Measurements from ENCODE around the gene SPTLC3. TPM values are rescaled to one million over a fixed set of nuclear protein-coding genes. Genes with fewer than 3 reads are reported as not detected.
A peak's percentile ranks its signal among the peaks of the same experiment; 100 is the strongest.
"Not testable (repeated sequence)": the region's sequence is repeated elsewhere in the genome, so short reads cannot be mapped to it uniquely, and the experiment has no call there.

The SPTLC3 gene
- total and polyA plus RNA-seq, 9 donors: 1.4 to 6.2 (median 3.1) TPM

DNA sequence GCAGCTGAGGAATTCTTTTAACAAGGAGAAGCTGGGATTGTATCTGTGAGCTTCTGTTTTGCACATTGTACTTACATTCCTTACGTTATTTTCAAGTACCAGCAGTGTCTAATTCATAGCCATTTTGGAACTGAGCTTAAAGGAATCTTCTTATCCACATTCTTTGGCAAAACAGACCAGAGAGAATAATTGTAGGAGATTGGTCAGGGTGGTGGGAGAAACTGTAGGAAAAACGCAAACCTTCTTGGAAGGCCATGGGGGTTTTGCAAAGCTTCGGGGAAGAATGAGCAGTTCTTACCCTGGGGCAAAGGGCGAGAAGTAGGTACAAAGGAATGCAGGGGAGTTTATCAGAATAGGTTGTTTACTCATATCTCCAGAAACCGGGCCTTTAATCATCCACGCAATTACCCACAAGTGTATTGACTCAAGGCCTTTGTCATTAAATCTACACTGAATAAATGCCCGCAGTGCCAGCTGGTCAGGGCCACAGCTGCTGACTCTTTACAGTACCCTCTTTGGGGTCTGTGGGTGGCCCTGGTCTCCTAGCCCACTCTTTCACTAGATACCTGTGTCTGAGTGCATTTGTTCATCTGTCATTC, 39.6 kb upstream of the SPTLC3 start:
- Histone ChIP-seq H3K9me3 (replicated peaks; ENCODE audit: control insufficient read depth, low read depth, low read length) (peaks cover 5% of the 10 kb centered on the region), H3K36me3 (ENCODE audit: control insufficient read depth, insufficient read depth, low read length) (no peaks in the 10 kb centered on the region), H3K27me3 (ENCODE audit: control insufficient read depth, insufficient read depth, low read length) (no peaks in the 10 kb centered on the region), H3K4me1 (ENCODE audit: control insufficient read depth, insufficient read depth, low read length) (peaks cover 3% of the 10 kb centered on the region), H3K4me3 (ENCODE audit: low read length) (no peak overlapping the region), H3K27ac (ENCODE audit: low read length) (no peak overlapping the region)
- DNase-seq: no peak
- WGBS (ENCODE audit: insufficient coverage): 71% methylated on average over 2 of the region's 7 CpGs

DNA sequence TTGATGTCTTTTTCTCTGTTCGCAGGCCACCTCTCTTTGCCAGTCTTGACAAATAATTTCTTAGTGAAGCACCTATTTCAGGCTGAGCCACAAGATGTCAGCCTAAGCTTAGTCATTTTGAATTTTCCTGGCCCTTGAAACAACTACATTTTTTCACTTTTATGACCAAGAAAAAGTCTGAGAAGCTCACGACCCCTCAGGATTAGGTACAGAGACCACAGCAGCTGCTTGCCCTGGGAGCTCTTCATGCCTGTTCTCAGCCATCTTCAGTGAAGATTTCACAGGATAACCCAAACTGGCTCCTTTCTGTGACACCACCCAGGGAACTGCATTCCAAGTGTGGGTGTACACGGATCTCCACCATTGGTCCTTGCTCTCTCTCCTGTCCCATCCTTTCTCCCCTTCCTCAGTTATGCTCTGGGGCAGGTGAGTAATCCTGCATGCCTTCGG, 38.4 kb upstream of the SPTLC3 start:
- peak; percentile 53 for DNase-seq
- Histone ChIP-seq H3K4me3 (ENCODE audit: low read length) (no peak overlapping the region), H3K4me1 (ENCODE audit: control insufficient read depth, insufficient read depth, low read length) (peaks cover 1% of the 10 kb centered on the region), H3K36me3 (ENCODE audit: control insufficient read depth, insufficient read depth, low read length) (no peaks in the 10 kb centered on the region), H3K27me3 (ENCODE audit: control insufficient read depth, insufficient read depth, low read length) (no peaks in the 10 kb centered on the region), H3K27ac (ENCODE audit: low read length) (no peak overlapping the region), H3K9me3 (replicated peaks; ENCODE audit: control insufficient read depth, low read depth, low read length) (peaks cover 5% of the 10 kb centered on the region)
- WGBS (ENCODE audit: insufficient coverage): 34% methylated on average over 3 of the region's 4 CpGs

DNA sequence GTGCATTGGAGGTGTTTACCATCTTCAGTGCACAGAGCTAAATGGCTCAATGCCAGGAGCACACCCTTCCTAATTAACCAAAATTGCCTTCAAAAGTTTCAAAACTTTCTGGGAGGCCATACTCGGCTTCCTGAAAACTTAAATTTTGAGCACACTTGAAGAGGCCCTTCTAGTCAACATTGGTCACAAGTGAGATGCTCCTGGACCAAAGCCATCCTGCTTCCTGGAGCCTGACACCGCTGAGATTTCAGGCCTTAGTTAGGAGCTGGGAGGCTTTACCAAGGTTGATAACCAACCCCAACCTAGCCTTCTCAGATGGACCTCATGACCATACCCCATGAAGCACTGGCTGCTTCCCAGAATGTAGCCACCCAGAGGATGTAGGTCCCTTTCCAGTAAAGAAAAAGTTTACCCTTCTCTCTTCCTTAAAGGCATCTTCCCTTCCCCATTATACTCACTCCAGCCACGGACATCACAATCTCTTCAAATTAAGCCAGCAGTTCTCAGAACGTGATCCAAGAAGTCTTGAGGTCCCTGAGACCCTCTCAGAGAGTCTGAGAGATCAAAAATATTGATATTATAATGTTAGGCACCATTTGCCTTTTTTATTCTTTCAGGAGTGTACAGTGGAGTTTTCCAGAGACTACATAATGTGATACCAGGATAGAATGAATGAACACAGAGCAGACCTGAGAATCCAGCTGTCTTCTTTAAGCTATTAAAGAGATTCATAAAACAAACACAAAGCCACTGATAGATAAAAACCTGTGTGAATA, 32.8 kb upstream of the SPTLC3 start:
- Histone ChIP-seq H3K9me3 (replicated peaks; ENCODE audit: control insufficient read depth, low read depth, low read length) (no peaks in the 10 kb centered on the region), H3K27ac (ENCODE audit: low read length) (no peak overlapping the region), H3K36me3 (ENCODE audit: control insufficient read depth, insufficient read depth, low read length) (no peaks in the 10 kb centered on the region), H3K4me3 (ENCODE audit: low read length) (no peak overlapping the region), H3K27me3 (ENCODE audit: control insufficient read depth, insufficient read depth, low read length) (no peaks in the 10 kb centered on the region), H3K4me1 (ENCODE audit: control insufficient read depth, insufficient read depth, low read length) (no peaks in the 10 kb centered on the region)
- WGBS (ENCODE audit: insufficient coverage): 73% methylated on average over 2 of the region's 4 CpGs
- no peak for DNase-seq

DNA sequence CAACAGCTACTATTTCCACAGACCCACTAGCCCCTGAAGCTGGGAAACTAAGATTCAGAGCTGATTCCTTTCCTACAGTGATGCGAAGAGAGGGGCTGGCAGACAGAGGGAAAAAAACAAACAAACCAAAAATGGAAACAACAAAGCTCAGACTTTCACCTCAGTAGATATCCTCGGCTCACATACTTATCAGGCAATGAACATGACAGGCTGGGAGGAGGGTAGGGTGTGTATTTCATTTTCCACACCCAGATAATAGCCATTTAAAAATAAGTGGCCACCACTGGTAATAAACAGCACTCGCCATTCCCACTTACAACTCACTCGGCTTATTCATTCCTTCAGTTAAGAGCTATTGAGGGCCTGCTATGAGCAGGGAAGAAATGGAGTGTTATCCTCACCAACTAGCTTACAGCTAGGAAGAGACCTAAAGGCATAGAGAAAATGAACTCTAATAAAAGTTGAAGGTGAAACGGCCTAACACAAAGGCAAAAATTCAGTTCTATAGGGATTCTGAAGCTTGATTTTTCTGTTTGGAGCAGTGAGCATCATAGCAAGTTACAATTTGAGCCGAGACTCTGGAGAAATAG, 32.0 kb upstream of the SPTLC3 start:
- H3K9me3 ChIP-seq (replicated peaks; ENCODE audit: control insufficient read depth, low read depth, low read length): no peaks in the 10 kb centered on the region
- no peak overlapping the region for H3K27ac ChIP-seq (ENCODE audit: low read length)
- 69% methylated on average over 2 of the region's 6 CpGs for WGBS (ENCODE audit: insufficient coverage)
- H3K4me1 ChIP-seq (ENCODE audit: control insufficient read depth, insufficient read depth, low read length): no peaks in the 10 kb centered on the region
- no peaks in the 10 kb centered on the region for H3K27me3 ChIP-seq (ENCODE audit: control insufficient read depth, insufficient read depth, low read length)
- H3K36me3 ChIP-seq (ENCODE audit: control insufficient read depth, insufficient read depth, low read length): no peaks in the 10 kb centered on the region
- H3K4me3 ChIP-seq (ENCODE audit: low read length): no peak overlapping the region
- DNase-seq: no peak

DNA sequence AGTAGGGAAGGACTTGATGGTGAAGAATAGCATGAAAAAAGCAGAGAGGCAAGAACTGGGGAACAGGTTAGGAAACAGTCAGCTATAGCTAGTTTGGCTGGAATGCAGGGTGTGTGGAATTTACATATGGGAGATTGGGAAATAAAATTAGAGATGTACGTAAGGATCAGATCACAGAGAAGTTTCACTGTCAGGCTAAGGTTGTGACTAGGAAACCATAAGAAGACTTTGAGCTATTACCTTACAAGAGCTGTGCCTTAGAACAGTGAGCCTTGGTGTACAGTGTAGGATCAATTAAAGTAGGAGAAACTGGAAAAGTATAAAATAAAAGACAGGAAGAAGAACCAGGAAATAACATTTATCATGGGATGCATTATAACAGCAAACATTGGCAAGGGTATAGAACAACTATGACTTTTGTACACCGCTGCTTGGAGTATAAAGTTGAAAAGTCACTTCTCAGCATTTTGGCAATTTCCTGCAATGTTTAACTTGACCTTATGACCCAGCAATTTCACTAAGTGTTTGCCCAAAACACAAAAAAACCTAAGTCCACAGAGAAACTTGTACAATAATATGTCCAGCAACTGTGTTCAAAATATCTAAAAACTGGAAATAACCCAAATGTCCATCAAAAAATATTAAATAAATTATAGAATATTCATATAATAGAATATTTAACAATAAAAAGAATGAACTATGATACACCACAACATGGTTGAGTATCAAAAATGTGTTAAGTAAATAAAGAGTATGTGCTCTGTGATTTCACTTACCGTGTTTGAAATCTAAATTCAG, 31.2 kb upstream of the SPTLC3 start:
- Histone ChIP-seq H3K9me3 (replicated peaks; ENCODE audit: control insufficient read depth, low read depth, low read length) (no peaks in the 10 kb centered on the region), H3K27me3 (ENCODE audit: control insufficient read depth, insufficient read depth, low read length) (no peaks in the 10 kb centered on the region), H3K27ac (ENCODE audit: low read length) (no peak overlapping the region), H3K4me1 (ENCODE audit: control insufficient read depth, insufficient read depth, low read length) (no peaks in the 10 kb centered on the region), H3K36me3 (ENCODE audit: control insufficient read depth, insufficient read depth, low read length) (no peaks in the 10 kb centered on the region), H3K4me3 (ENCODE audit: low read length) (no peak overlapping the region)
- DNase-seq: no peak
- WGBS (ENCODE audit: insufficient coverage): 29% methylated on average over 2 of the region's 3 CpGs

DNA sequence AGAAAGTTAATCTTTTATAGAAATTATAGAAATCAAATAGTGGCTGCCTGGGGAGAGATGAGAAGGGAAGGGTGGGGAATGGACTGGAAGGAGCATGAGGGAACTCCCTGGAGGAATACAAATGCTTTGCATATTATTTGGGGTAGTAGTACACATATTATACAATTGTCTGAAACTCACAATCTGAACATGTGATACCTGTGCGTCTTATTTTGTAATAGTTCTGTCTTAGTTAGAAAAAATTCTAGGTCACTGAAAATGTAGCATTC, 30.7 kb upstream of the SPTLC3 start:
- no peak overlapping the region for H3K4me3 ChIP-seq (ENCODE audit: low read length)
- H3K36me3 ChIP-seq (ENCODE audit: control insufficient read depth, insufficient read depth, low read length): no peaks in the 10 kb centered on the region
- no peak for DNase-seq
- H3K9me3 ChIP-seq (replicated peaks; ENCODE audit: control insufficient read depth, low read depth, low read length): no peaks in the 10 kb centered on the region
- H3K4me1 ChIP-seq (ENCODE audit: control insufficient read depth, insufficient read depth, low read length): no peaks in the 10 kb centered on the region
- no peaks in the 10 kb centered on the region for H3K27me3 ChIP-seq (ENCODE audit: control insufficient read depth, insufficient read depth, low read length)
- no peak overlapping the region for H3K27ac ChIP-seq (ENCODE audit: low read length)
- no CpG with 5 or more reads among the region's 1 CpG for WGBS (ENCODE audit: insufficient coverage)

DNA sequence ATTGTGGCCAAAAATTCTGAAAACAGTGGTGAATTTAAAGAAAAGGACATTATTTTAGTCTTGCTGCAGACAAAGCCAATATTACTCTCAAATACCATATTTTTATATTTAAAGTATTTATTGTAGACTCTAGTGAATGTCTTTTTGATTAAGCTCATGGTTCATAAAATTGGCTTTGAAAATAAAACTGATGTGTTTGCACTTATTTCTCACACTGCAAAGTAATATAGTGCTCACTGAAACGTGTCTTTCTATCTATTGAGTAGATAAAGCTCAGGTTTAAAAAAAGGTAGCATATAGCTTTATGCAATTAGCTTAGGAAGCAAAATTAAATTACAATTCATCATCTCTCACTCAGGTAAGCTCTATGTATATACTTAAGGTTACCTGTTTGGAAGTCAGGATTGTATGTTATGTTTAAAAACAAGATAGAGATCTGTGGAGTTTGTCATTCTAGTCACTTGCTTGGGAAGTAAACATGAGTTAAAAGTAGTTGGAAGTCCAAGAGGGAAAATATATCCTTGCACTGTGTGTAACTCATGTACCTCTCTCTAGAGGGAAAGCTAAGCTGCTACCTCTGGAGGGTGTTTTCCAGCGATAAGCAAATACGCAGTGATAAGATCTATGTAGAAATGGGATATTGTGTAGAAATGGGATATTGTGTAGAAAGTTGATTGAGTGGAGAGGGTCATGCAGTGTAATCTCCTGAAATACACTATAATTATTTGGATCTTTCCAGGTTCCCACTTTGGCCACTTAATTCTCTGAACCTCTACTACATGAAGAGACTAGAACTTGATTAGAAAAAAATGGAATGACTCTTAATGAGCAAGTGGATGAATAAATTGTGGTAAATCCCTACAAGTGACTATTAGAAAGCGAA, 29.9 kb upstream of the SPTLC3 start:
- Histone ChIP-seq H3K9me3 (replicated peaks; ENCODE audit: control insufficient read depth, low read depth, low read length) (no peaks in the 10 kb centered on the region), H3K27ac (ENCODE audit: low read length) (no peak overlapping the region), H3K27me3 (ENCODE audit: control insufficient read depth, insufficient read depth, low read length) (no peaks in the 10 kb centered on the region), H3K4me1 (ENCODE audit: control insufficient read depth, insufficient read depth, low read length) (no peaks in the 10 kb centered on the region), H3K4me3 (ENCODE audit: low read length) (no peak overlapping the region), H3K36me3 (ENCODE audit: control insufficient read depth, insufficient read depth, low read length) (no peaks in the 10 kb centered on the region)
- WGBS (ENCODE audit: insufficient coverage): no CpG with 5 or more reads among the region's 4 CpGs
- no peak for DNase-seq

DNA sequence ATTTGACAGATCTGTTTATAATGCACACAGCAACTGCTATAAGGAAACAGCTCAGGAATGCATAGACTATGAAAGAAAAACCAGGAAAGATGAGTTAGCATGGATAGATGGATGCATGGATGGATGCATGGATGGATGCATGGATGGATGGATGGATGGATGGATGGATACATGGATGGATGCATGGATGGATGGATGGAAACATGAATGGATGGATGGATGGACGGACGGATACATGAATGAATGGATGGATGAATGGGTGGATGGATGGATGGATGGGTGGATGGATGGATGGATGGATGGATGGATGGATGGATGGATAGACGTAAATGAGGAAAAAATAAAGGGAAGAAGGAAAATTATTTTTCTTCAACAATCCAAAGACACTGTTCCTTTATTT, 29.1 kb upstream of the SPTLC3 start:
- H3K27ac ChIP-seq (ENCODE audit: low read length); H3K27me3 ChIP-seq (ENCODE audit: control insufficient read depth, insufficient read depth, low read length); DNase-seq; H3K36me3 ChIP-seq (ENCODE audit: control insufficient read depth, insufficient read depth, low read length); H3K4me1 ChIP-seq (ENCODE audit: control insufficient read depth, insufficient read depth, low read length); H3K9me3 ChIP-seq (replicated peaks; ENCODE audit: control insufficient read depth, low read depth, low read length); H3K4me3 ChIP-seq (ENCODE audit: low read length): not testable (repeated sequence)
- WGBS (ENCODE audit: insufficient coverage): 100% methylated on average over 2 of the region's 3 CpGs

DNA sequence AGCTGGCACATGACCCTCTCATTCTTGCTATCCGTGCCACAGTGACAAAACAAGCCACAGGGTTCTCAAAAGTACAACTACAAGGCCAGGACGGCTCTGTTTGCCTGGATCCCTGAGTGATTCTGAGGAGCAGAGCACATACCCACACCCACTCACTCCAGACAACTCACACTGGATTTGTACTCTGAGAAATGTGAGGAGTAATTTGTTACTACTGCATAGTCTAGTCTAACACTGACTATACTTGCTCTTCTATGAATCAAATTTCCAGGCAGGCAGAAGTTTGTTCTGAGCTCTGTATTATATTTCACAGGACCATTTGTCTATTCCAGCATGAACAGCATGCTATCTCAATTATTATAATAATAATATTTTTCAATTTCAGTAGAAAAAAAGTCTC, 26.7 kb upstream of the SPTLC3 start:
- no peaks in the 10 kb centered on the region for H3K27me3 ChIP-seq (ENCODE audit: control insufficient read depth, insufficient read depth, low read length)
- no CpG with 5 or more reads among the region's 2 CpGs for WGBS (ENCODE audit: insufficient coverage)

More for the DNA sequence above, 26.7 kb upstream of the SPTLC3 start:
- H3K4me1 ChIP-seq (ENCODE audit: control insufficient read depth, insufficient read depth, low read length): no peaks in the 10 kb centered on the region
- no peaks in the 10 kb centered on the region for H3K9me3 ChIP-seq (replicated peaks; ENCODE audit: control insufficient read depth, low read depth, low read length)
- H3K27ac ChIP-seq (ENCODE audit: low read length): no peak overlapping the region
- DNase-seq: no peak
- no peak overlapping the region for H3K4me3 ChIP-seq (ENCODE audit: low read length)
- H3K36me3 ChIP-seq (ENCODE audit: control insufficient read depth, insufficient read depth, low read length): no peaks in the 10 kb centered on the region
